Peyer's patch (tissue), 4 donors: ENCODE results near the gene EVI2B.

Source experiments
- CTCF ChIP-seq, 6 experiments: fragments of 450-650 bp in 4 of 6; fragments of 200-600 bp in 2 of 6; sonication (generic) in 1 of 6; IDR thresholded peaks; one replicate each; pipeline ENCODE4 v1.5.1; 2017 to 2019; ENCODE audit warnings: antibody characterized with exemption in 6 of 6, mild to moderate bottlenecking in 3 of 6, moderate library complexity in 1 of 6
- POLR2A ChIP-seq, 2 donors: fragments of 450-650 bp; IDR thresholded peaks; one replicate each; pipeline ENCODE4 v1.5.1; 2017; ENCODE audit warnings: antibody characterized with exemption in 2 of 2, mild to moderate bottlenecking in 2 of 2, moderate library complexity in 2 of 2

GRCh38 chr17:31318851-31319661, 5.2 kb upstream of the EVI2B start:
- TF ChIP-seq CTCF (IDR thresholded peaks at IDR 0.05) (no peak), POLR2A (IDR thresholded peaks at IDR 0.05) (no peak)
